Measurements from ENCODE around the gene PSG1. TPM values are rescaled to one million over a fixed set of nuclear protein-coding genes. Genes with fewer than 3 reads are reported as not detected.
"Not testable (repeated sequence)": the region's sequence is repeated elsewhere in the genome, so short reads cannot be mapped to it uniquely, and the experiment has no call there.

Gene PSG1
- total RNA-seq (2014; rRNA removed; shearing (Covaris generic)), result not detected in 2 replicates
- polyA plus RNA-seq (2014; cell fraction: nucleus; rRNA removed), result not detected in 2 replicates

DNA sequence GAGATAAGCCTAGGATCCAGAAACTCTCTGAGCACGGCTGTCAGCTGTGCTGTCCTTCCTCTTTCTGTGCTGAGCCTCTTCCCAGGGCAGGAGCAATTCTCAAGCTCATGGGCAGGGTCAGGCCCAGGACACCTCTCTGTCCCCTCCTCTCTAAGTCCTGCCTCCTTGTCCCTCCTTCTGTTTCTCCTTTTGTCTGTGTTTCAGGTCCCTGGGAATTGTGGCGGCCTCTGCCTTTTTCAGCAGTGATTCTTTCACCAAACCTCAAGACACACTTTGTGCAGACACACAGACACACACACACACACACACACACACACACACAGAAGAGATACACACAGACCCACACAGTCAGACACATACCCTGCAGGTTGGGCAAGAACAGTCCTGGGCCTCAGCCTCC lies at the start of gene PSG1:
TSS of gene PSG1 (minus strand) at position 101 of the 400 bp plus-strand sequence. CDS start 132 bp downstream, outside the sequence.
- DNase-seq (ENCODE audit: extremely low read depth, low read depth), result no peak

DNA sequence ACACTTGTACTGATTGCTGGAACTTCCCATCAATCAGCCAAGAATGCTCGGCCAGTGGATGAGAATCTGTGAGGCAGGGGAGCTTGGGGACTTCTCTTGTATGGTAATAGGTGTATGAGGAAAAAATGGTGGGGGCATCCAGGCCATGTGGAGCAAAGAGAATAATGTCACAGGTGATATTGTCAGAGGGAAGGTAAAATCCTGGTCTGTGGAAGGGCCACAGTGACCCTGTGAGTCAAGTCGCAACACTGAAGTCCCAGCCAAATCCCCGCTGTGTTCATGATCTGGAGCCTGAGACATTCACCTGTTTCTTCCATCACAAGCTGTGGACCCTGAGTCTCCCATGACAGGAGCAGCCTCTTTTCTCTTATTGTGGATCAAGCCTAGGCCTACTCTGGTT lies 49.4 kb upstream of the PSG1 start:
- no peak for DNase-seq (ENCODE audit: extremely low read depth, low read depth)

DNA sequence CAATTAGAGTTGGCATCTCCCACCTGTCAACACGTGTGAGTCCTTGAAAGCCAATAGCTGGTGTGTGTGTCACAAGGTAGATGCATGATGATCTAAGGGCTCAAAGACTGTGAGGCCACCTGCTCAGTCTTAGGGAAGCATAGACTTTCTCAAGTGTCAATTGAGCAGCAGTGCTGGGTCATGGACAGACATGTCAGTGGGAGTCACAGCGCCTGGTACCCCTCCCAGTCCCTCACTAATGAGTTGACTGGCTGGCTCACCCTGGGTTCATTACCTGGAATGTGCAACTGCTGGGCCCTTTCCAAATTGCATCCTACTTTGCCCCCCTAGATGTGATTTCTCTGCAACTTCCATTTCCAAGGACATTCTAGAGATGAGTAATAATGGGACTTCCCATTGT lies 47.3 kb upstream of the PSG1 start:
- no peak for DNase-seq (ENCODE audit: extremely low read depth, low read depth)

DNA sequence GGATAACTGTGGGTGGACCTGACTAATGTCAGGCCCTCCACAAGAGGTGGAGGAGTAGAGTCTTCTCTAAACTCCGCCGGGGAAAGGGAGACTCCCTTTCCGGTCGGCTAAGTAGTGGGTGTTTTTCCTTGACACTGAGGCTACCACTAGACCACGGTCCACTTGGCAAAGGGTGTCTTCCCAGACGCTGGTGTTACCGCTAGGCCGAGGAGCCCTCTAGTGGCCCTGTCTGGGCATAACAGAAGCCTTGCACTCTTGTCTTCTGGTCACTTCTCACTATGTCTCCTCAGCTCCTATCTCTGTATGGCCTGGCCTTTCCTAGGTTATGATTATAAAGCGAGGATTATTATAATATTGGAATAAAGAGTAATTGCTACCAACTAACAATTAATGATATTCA lies 43.6 kb upstream of the PSG1 start:
- not testable (repeated sequence) for DNase-seq (ENCODE audit: extremely low read depth, low read depth)

- DNase-seq (ENCODE audit: extremely low read depth, low read depth), result not testable (repeated sequence)
These were observed 41.5 kb upstream of the PSG1 start for GRCh38 chr19:42920971-42921370.

DNA sequence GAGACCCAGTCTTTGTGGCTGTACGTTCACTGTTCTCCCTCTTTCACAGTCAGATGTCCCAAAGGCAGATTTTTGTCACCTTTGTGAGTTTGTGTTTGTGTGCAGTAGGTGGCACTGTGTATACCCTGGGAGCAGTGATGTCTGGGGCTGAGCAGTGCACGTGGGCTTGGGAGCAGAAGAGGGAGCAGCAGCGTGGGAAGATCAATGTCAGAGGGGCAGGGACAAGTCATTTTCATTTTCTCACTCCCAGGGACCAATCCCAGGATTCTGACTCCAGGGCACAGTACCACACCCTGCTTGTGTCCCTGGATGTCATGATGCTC lies 40.2 kb upstream of the PSG1 start:
- DNase-seq (ENCODE audit: extremely low read depth, low read depth), result no peak

GRCh38 chr19:42919070-42919756 lies 39.7 kb upstream of the PSG1 start:
- DNase-seq (ENCODE audit: extremely low read depth, low read depth), result not testable (repeated sequence)

GRCh38 chr19:42918377-42919069 lies 39.0 kb upstream of the PSG1 start:
- not testable (repeated sequence) for DNase-seq (ENCODE audit: extremely low read depth, low read depth)

DNA sequence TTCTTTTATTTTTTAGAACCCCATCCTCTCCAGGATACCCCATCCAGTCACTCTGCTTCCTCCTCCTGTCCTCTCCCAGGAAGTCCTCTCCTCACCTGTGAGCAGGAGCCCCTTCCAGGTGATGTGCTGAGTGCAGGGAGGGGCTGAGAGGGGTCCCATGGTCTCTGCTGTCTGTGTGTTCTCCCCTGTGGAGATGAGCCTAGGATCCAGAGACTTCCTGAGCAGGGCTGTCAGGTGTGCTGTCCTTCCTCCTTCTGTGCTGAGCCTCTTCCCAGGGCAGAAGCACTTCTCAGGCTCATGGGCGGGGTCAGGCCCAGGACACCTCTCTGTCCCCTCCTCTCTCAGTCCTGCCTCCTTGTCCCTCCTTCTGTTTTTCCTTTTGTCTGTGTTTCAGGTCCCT lies 38.1 kb upstream of the PSG1 start, which contains the start of gene PSG6:
TSS of gene PSG6 (minus strand) at position 261 of the 400 bp plus-strand sequence. CDS start at position 159, 102 bp downstream.
- not testable (repeated sequence) for DNase-seq (ENCODE audit: extremely low read depth, low read depth)

DNA sequence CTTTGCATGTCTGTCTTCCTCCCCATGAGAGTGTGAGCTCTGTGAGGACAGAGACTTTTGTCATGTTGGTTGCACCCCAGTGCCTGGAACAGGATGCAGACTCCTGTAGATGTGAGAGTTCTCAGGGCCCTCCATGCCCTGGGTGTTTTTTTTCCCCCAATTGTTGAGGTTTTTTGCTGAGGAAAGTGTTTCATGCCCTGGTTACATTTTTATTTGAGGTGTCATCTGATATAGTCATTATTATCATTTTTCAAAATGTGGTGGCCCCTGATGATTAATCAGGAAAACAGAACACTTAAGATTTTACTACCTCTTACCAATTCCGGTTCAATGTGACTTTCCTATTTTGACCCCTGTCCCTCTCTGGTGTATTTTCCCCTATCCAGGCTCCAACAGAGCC lies 37.4 kb upstream of the PSG1 start:
- DNase-seq (ENCODE audit: extremely low read depth, low read depth), result not testable (repeated sequence)

DNA sequence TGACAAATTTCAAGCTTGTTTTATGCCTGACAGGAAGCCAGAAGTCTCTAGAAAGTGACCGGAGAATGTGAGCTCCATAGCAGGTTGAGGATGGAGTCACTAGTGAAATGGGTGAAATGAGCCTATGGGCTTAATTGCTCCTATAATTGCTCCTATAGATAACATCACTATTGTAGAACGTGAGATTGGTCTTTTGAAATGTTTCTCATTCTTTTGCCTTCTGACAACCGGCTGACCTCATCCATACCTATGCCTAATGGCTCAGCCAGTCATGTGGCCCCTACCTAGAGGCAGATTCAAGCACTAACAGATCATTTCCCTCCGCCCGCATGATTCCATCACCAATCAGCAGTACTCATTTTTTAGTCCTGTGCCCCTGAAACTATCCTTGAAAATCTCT lies 34.0 kb upstream of the PSG1 start:
- not testable (repeated sequence) for DNase-seq (ENCODE audit: extremely low read depth, low read depth)

GRCh38 chr19:42912941-42913340 lies 33.4 kb upstream of the PSG1 start:
- DNase-seq (ENCODE audit: extremely low read depth, low read depth), result not testable (repeated sequence)

DNA sequence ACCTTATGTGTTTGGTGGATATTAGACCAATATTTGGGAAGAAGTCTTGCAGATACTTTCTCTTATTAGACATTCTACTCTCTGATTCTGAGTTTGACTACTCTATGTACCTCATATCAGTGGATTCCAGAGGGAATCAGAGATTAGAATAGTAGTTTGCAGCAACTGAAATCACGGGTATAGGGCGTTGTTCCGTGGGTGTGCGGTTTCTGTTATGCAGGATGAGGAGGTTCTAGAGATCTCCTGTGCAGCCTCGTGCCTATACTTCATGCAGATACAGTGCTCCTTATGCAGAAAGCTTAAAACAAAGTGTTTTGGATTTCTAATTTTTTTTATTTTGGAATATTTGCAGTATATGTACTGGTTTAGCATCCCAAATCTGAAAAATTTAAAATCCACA lies 32.2 kb upstream of the PSG1 start:
- not testable (repeated sequence) for DNase-seq (ENCODE audit: extremely low read depth, low read depth)

- DNase-seq (ENCODE audit: extremely low read depth, low read depth), result not testable (repeated sequence)
These were observed 26.6 kb upstream of the PSG1 start for GRCh38 chr19:42906162-42906561.

DNA sequence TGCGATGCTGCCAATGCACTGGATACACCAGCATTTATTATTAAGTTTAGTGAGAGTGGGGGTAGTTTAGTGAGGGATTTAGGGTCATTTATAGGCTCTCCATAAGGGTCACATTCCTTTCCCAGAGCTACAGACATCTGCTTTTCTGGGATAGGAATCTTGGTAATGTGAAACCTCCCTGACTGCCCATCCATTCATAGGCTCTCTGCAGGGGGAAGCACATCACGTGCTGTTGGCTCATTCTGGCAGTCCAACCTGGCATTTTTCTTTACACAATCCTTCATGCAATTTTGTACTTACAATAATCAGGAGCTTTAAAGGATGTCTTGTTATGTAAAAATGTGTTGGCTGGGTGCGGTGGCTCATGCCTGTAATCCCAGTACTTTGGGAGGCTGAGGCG lies 21.0 kb upstream of the PSG1 start:
- not testable (repeated sequence) for DNase-seq (ENCODE audit: extremely low read depth, low read depth)

DNA sequence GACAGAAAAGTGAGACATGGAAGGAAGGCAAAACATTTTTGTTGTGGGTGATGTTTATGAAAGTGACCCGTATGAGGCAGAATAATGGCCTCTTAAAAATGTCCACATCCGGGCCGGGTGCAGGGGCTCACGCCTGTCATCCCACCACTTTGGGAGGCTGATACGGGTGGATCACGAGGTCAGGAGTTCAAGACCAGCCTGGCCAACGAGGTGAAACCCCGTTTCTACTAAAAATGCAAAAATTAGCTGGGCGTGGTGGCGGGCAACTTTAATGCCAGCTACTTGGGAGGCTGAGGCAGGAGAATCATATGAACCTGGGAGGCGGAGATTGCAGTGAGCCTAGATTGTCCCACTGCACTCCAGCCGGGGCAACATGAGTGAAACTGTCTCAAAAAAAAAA lies 20.2 kb upstream of the PSG1 start:
- DNase-seq (ENCODE audit: extremely low read depth, low read depth), result not testable (repeated sequence)

DNA sequence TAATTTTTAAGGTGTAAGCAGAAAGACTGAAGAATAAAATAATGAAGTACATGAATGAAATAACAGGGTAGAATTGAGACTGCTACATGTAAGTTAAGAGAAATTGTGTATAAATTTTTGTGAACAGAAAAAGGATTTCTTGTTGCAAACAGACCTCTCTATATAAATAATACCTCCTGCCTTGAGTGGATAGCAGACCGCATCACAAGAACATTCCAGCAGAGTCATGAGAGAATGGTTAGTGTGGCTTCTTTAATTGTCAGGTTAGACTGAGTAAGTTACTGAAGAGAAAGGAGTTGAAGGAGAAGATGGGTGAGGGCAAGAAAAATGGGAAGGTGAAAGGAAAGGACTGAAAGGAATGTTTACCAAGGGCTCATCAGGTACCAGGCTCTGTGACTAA lies 19.6 kb upstream of the PSG1 start:
- DNase-seq (ENCODE audit: extremely low read depth, low read depth), result not testable (repeated sequence)

DNA sequence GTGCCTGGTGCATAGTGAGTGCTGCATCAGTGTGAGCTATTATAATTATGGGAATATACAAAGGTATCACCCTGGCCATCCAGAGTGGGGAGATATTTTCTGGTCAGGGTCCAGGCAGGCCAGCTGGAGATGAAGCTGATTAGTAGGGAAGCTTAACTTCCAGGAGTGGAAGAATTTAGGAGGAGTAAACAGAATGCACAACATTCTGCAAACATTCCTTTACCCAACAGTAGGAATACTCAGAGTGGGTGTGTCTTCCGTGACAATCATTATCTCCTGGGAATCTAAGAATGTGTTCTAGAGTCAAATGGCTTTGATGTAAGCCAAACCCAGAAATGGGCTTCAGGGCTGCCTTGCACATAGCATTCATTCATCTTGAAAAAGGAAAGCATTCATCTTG lies 19.1 kb upstream of the PSG1 start:
- DNase-seq (ENCODE audit: extremely low read depth, low read depth), result not testable (repeated sequence)

- DNase-seq (ENCODE audit: extremely low read depth, low read depth), result not testable (repeated sequence)
These were observed 18.2 kb upstream of the PSG1 start for GRCh38 chr19:42897729-42898128.

- not testable (repeated sequence) for DNase-seq (ENCODE audit: extremely low read depth, low read depth)
These were observed 10.9 kb upstream of the PSG1 start for GRCh38 chr19:42890446-42890845.

GRCh38 chr19:42887876-42888445 lies 8.4 kb upstream of the PSG1 start:
- DNase-seq (ENCODE audit: extremely low read depth, low read depth), result not testable (repeated sequence)

DNA sequence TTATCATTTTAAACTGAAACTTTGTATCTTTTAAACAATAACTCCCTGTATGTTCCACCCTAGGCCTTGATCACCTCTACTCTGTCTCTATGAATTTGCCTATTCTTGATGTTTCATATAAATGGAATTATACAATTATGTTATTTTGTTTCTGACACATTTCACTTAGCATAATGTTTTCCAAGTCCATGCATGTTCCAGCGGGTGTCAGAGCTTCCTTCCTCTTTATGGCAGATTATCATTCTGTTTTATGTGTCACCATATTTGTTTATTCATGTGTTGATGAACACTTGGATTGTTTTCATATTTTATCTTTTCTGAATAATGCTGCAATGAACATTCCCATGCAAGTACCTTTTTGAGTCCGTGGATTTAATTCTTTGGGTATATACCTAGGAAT lies 3.2 kb upstream of the PSG1 start:
- DNase-seq (ENCODE audit: extremely low read depth, low read depth), result not testable (repeated sequence)

All from NCI-H460 (cell line).